AML-193 (cell line): ENCODE measurements around the gene DLX4.

Experiments used
- DNase-seq, 2 experiments: peaks; one replicate each; lab custom pipeline; 2025; lab: John Stamatoyannopoulos, UW

DLX4 gene, protein sequence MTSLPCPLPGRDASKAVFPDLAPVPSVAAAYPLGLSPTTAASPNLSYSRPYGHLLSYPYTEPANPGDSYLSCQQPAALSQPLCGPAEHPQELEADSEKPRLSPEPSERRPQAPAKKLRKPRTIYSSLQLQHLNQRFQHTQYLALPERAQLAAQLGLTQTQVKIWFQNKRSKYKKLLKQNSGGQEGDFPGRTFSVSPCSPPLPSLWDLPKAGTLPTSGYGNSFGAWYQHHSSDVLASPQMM

DNA sequence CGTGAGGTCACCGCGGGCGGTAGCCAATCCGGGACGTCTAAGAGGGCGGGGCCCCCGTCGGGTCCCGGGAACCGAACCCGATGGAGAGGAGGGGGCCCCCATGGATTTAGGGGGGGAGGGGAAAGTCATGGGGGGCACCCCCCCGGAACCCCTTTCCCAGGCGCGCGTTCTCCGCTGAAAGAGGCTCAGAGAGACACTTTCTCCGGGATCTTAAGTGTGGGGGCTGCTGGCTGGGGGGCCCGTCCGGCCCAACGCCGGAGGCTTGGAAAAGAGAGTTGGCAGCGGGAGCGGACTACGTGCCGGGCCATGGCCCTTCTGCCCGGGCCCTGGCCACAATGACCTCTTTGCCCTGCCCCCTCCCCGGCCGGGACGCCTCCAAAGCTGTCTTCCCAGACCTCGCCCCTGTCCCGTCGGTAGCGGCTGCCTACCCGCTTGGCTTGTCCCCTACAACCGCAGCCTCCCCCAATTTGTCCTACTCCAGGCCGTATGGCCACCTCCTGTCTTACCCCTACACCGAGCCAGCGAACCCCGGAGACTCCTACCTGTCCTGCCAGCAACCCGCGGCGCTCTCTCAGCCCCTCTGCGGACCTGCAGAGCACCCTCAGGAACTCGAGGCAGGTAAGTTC lies at the start of gene DLX4:
TSS of gene DLX4 (plus strand) at position 57 of the 626 bp plus-strand sequence. CDS start at position 336, 279 bp downstream.
- no peak for DNase-seq

DNA sequence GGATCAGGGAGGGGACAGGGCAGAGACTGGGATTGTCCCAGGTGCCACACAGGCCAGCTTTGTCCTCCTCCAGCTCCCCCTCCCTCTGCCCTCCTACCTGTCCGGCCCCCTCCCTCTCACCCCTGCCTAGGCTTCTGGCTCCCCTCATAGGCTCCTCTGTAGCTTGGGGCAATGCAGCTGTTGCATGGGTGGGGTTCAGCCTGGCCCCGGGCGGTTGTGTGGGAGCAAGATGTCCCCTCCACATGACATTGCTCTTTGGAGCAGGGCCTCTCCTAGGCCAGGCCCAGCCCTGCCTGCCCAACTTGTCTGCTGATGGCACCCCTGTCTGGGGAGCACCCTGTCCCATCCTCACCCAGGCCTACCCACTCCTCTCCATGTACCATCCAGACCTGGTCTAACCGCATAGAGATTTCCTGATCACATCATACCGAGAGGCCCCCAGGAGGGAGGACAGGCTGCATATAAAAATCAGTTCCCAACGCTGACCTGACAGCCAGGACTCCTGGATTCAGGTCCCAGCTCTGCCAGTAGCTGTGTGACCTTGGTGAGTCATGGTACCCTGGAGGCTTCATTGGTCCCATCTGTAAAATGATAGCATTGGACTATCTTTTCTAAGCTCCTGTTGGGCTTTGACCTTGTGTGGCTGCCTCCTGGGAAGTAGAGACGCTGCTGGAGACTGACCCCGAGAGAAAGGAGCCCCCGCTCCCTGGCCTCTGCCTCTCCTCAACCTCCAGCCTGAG lies 48.8 kb upstream of the DLX4 start:
- no peak for DNase-seq

DNA sequence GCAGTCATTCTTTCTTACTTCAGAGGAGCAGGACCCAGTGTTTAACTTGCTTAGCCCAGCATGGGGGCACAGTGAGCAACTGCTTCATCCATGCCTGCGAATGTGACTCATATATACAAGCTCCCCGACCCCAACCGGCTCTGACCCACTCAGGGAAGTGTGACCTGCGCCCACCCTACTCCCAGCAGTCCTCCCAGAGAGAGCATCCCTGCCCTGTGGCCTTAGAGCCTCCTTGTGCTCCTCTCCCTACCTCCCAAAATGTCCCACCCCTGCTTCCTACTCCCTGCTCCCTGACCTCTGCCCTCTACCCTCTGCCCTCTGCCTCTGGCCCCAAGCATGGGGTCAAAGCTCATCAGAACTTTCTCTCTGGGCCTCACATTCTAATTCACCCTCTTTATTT lies 46.9 kb upstream of the DLX4 start:
- no peak for DNase-seq

DNA sequence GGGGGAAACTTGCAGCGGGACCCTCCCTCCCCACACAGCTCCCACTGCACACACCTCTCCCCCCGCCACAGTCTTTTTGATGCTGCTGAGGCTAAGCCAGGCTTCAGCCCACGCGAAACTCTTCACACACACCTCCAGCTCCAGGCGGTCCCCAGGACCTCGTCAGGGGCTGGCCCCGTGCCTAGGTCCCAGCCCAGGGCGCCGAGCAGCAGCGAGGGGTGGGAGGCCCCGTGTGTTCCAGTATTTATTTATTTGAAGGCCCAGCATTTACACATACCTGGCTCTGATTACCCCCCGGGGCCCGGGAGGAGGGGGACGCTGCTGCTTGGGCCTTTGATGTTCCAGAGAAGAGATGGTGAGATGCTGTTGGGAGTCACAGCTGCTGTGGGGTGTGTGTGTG lies 44.9 kb upstream of the DLX4 start:
- no peak for DNase-seq

DNA sequence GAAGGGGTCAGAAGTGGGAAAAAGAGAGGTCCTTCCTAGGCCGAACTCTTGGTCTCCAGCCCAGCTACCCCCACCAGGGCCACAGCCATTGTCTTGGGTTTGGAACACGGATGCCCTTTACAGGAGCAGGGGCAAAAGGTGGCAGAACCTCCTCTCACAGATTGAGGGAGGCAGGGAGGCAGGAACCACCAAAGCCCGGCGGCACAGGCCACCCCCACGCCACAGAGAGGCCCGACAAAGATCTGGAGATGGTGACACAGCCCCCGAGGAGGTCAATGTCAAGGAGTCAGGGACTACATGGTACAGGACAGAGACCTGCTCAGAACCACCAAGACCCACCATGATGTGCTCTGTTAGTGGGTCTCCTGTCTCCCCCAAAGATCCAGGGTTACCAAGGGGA lies 44.4 kb upstream of the DLX4 start:
- DNase-seq = no peak

DNA sequence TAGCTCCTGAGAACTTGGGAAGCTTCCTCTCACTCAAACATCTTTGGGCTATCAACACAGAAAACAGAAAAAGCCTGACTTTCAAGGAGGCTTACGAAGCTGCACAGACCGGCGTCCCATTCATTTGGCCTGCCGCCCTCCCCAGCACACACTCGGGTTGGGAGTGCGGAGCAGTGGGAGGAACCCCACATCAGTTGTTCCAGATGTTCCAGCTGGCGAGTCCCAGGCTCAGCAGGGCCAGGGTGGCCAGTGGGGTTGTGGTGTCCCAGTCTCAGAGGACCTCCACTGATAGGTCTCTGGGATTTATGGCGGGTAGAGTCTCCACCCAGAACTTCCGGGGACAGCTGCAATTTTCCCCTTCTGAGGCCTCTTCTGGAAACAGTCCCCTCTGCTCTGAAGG lies 43.1 kb upstream of the DLX4 start:
- DNase-seq = no peak

DNA sequence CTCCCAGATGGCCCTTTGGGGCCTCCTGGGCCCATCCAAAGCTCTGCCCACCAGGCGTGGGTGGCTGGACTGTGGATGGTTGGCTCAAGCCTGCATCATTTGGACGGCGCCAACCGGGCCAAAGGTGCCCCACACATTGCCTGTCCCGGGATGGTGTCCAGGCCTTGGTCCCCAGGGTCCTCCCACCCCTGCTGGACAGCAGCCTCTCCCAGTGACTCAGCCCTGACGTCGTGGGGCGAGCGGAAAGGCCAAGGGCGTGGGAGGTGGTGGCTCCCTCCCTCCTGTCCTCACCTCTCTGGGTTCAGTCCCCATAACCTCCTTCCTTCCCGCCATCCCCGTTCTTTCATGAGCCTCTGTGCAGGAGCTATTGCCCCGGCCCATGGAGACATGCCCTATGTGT lies 42.1 kb upstream of the DLX4 start:
- DNase-seq = no peak

DNA sequence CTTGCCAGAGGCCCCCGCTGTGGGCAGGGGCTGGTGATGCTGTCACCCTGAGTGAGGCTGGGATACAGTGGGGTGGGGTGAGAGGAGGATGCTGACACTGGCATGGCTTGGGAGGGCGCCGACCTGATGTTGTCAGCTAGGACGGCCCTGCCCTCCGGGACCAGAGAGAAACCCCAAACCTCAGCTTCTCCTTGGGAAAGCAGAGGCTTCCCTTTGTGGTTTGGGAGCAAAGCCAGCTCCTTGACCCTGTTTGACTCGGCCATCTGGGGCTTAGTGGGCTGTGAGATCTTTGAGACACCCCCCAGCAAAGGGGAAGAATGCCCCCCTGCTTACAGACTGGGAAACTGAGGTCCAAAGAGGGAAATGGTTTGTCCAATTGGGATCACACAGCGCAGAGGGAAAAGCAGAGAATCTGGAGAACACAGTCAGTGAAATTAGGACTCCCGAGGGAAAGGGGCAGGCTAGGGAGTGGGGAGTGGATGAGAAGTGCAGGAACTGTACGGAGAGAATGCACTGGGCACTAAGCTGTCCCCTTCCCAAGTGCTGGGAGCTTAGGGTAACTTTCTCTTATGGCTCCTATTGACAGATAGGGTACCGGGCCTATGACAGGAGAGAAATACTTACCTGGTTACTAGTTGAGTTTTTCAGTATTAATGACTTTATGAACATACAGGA lies 40.7 kb upstream of the DLX4 start:
- no peak for DNase-seq

DNA sequence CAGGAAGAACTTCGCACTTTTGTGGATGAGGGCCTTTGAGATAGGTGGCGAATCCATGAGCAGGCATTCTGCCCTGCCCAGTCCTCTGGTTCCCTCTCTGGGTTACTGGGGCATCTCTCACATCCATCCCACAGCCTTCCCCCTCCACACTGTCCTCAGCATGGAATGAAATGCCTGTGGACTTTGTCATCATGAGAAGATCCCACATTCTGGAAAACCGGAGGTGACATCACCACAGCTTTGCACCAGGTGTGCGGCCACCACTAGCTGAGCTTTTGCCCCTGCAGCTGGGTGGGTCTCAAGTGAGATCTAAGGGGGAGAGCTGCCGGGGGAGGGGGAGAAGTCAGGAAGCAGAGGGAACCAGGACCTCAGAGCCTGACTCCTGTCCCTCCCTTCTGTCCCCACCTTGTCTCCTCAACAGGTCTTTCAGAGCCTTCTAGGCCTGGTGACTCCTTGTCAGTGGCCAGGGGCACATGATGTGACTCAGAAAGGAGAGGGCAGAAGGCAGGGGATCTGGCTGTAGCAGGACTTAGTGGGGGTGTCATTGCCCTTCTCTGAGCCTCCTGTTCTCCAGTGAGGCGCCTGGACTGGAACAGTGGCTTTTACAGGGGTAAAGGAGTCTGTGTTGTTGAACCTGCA lies 40.0 kb upstream of the DLX4 start:
- no peak for DNase-seq

DNA sequence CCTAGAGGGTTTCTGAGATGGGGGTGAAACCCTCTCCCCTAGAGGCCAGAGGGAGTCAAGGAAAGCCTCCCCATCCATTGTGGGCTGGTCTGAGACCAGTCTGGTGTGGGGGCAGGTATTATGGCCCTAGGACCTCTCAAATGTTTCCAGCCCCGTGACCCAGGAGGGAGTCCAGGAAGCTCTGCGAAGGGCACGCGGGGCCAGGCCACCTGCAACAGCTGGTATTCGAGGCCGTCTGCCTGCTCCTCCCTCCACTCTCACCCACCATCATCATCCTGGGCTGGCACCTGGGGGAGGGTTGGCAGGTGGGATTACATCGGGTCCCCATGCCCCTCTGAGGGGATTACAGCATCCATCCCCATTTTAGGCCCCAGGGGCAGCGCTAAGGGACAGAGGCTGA lies 38.1 kb upstream of the DLX4 start:
- DNase-seq = no peak

DNA sequence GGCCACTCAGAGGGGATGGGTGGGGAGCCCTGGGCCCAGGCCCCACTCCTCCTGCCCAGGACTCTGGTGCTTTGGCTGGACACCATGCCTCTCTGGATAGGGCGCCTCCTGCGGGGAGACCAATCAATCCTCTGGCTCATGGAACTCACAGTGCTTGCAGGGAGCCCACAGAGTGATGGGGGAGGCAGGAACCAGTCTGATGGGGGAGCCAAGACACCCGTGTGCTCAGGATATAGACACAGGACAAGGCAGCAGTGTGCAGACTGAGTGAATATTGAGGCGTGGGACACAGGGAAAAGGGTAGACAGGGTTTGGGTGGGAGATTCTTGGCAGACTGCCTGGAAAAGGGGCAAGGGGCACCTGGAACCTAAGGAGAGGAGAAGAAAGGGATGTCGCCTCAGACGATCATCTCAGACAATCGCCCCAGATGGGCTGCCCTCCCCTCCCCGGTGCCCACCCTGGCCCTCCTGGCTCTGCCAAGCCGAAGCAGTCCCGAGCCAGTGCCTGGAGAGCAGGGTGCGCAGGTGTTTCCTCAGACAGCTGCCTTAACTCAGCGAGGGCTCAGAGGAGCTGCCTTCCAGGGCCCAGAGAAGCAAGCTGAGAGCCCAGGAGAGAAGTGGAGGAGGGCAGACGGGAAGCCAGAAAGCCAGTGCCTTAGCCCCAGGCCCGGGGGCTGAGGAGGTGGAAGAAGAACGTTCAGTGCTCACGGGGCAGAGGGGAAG lies 37.4 kb upstream of the DLX4 start:
- DNase-seq = no peak

DNA sequence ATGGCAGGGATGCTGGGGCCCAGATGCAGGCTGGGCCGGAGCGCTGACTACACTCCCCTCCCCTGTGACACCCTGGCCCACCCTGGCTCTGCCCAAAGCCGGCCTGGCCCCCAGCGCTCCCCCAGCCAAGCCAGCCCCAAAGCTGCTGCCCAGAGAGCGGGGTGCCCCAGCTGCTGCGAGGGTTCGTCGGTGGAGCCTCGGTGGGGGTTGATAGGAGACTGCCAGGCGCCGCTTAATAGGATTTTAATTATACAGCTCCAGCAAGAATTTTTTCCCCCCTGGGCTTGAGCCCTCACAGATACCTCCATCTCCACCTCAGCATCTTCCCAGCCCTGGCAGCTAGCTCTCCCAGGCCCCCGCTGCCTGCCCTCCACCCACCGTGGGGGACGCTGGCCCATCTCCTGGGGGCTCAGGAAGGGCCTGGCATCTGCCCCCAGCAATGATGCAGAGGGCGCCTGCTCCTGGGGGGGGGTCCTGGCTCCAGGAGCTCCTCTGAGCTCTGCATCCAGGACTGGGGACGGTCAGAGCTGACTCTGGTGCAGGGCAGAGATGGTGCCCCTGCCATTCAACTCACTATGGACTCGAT lies 36.8 kb upstream of the DLX4 start:
- DNase-seq = no peak

DNA sequence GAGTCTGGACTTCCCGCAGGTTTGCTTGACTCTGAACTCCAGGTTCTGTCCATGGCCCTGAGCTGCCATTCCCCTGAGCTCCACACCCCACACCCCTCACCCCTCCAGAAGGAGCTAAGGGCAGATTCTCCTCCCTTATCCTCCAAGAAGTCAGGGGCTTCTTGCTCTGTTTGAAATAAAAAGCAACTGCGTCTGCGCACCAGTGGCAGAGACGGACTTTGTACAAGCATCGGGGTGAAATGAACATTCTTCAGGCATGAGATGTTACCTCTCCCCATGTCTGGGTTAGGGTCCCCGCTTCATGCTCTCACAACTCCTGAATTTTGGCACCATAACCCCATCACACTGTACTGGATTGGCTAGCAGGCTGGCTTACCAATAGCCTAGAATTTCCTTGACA lies 36.1 kb upstream of the DLX4 start:
- no peak for DNase-seq

DNA sequence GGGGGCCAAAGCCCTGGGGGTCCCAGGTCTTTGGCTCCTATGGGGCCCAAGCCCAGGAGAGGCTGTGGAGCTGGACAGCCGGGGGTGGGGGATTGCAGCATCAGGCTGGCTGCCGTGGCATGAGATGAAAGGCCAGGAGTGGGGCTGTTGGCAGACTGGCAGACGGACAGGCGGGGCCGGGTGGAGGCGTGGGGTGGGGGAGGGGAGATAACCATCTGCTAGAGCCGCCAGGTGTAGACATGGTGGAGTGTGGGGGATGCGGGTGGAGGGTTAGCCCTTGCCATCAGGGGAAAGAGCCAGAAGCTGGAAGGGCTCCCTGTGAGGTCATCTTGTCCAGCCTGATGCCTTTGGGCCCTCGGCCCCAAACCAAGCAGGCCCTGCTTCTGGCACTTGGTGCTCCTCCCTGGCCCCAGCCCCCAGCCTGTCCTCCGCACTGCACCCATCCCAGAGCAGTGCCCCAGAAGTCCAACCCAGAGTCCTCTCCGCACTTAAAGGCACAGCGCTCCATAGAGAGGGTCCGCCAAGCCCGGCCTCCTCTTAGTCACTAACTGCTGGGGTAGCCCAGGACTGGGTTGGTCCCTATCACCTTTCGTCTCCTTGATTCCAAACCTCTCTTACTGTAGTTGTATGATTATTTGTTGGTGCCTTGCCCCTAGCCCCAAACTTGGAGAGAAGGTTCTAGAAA lies 33.3 kb upstream of the DLX4 start:
- DNase-seq = no peak

DNA sequence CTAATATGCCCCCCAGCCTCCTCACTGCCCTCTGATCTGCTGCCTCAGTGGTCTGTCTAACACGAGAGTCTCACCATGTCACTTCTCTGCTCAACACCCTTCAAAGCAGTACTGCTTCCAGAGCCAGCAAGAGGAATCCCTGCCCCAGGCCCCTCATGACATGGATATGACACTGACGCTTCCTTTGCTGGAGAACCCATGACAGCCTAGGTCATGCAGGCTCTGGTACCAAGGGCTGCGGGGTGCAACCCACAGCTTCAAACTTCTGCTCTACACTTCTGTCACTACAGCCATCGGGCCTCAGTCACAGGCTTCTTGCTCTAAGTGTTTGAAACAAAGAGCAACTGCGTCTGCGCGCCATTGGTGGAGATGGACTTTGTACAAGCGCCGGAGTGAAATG lies 32.6 kb upstream of the DLX4 start:
- no peak for DNase-seq

DNA sequence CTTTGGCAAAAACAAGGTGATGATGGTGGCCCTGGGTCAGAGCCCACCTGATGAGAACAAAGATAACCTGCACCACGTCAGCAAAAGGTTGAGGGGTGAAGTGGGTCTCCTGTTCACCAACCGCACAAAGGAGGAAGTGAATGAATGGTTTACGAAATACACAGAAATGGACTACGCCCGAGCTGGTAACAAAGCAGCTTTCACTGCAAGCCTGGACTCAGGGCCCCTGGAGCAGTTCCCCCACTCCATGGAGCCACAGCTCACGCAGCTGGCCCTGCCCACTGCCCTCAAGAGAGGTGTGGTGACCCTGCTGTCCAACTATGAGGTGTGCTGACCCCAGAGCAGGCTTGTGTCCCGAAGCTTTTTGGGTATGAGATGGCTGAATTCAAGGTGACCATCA lies 29.7 kb upstream of the DLX4 start:
- peak; percentile 60 to 71 for DNase-seq

DNA sequence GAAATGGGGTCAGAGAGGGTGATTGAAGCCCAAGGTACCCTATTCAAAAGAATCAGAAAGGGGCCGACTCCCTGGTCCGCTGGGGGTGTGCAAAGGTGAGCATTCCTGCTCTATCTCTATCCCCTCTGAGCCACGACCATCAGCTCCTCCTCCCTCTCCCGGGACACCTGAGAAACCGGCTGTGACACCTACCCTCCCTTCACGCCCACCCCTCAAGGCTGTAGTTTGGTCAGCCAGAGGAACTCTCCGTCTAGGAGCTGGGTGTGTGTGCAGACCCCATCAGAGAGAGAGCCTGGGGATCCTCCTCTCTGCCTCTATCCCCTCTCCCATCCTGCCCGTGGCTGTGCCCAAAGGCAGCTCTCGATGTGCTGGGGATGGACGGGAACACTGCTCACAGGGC lies 27.6 kb upstream of the DLX4 start:
- DNase-seq = no peak

DNA sequence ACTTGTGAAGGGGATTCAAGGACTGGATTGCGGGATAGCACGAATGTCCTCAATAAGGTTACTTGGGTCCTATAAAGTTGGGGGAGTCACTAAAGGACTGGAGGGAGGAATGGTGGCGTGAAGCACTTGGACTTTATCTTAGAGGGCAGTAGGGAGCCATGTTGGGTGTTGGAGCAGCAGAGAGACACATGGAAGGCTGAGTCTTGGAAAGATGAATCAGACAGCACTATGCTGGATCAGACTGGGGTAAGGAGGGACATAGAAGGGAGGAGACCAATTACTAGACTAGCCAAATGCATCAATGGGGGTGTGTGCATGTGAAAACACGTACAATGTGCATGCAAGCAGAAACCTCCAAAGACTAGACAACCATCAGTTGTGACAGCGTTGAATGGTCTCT lies 26.0 kb upstream of the DLX4 start:
- no peak for DNase-seq

DNA sequence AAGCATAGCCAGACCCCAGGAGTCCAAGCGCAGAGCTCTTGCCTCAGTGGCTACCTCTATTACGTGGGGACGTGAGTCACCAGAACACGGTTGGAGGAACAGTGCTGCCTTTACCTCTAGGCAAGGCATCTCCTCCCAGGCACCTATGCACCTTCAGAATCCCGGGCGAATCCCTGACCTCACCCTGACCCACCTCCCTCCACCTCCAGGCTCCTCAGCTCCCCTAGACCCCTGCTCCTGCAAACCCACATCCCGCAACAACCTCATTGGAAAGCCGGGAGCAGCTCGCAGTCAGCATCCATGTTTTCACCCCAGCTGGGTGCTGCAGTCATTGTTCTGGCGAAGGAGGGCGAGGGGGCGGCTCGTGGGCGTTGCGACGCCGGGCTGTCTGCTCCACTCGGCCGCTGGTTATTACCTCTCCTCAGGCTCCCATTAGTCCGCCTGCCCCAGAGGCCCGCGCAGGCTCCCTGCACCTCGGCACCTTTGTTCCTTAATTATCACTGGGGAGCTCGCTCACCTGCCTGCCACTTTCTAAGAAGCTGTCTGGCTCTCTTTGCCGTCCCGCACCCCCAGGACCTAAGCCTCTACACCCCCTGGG lies 24.6 kb upstream of the DLX4 start:
- DNase-seq = no peak

DNA sequence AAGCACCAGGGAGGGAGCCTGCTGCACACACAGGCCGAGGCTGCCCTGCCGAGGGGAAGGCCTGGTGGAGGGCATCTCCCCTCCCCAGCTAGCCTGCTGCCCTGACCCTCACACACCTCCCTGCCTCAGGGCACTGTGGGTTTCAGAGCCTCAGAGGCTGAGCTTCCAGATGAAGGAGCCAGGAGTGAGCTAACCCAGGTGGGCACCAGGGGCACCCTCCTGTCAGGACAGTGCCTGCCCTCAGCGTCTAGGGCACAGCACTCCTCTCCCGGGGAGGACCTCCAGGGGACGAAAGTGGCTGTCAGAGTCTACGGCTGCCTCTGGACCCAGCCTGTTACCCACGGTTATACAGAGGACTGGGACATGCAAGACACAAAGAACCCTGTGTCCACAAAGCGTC lies 22.8 kb upstream of the DLX4 start:
- no peak for DNase-seq
